T-cell (primary cell): ENCODE measurements around the gene ARF6. TPM values are rescaled to one million over a fixed set of nuclear protein-coding genes. Genes with fewer than 3 reads are reported as not detected.

Experiments used
- ATAC-seq, 4 experiments: fragments of 200-7000 bp in 3 of 4; fragments of 150-1000 bp in 1 of 4; cut with Tn5 transposase; replicated peaks in 1 of 4; 1 replicate in 3 of 4; 2 replicates in 1 of 4; pipeline ENCODE4 v1.10.0; 2021; ENCODE audit warnings: moderate library complexity in 3 of 4, mild to moderate bottlenecking in 2 of 4, moderate number of reproducible peaks in 1 of 4
- CTCF ChIA-PET, 2 donors: fragments of 300-600 bp; sonication (Branson Sonifier 250); formaldehyde crosslinking; loops; one replicate each; lab custom pipeline; 2022; ENCODE audit warnings: antibody characterized with exemption in 2 of 2; lab: Charles Lee
- POLR2A ChIA-PET, 2 donors: fragments of 300-600 bp; sonication (Branson Sonifier 250); formaldehyde crosslinking; loops; one replicate each; lab custom pipeline; 2022; ENCODE audit warnings: antibody characterized with exemption in 2 of 2; lab: Charles Lee
- DNase-seq, 35 experiments: peaks; one replicate each; pipeline versions ENCODE4 v3.0.0 to v3.0.0-alpha.2; 2013 to 2023
- H3K27ac ChIP-seq: one replicate; pipeline ENCODE4 v1.5.1; 2013; ENCODE audit warnings: low read length
- H3K27me3 ChIP-seq, 2 experiments: replicated peaks in 1 of 2; 1 replicate in 1 of 2; 2 replicates in 1 of 2; pipeline versions ENCODE4 v1.6.1 to v1.7.0; 2013; ENCODE audit warnings: low read length in 1 of 2, mixed read lengths in 1 of 2; ENCODE audit not compliant: control insufficient read depth in 2 of 2, insufficient read depth in 2 of 2; ENCODE audit errors: extremely low read depth in 1 of 2
- H3K36me3 ChIP-seq, 2 donors: 1 replicate in 1 of 2; 2 replicates in 1 of 2; pipeline versions ENCODE4 v1.6.1 to v1.7.0; 2013; ENCODE audit warnings: low read length in 1 of 2; ENCODE audit not compliant: control insufficient read depth in 2 of 2, insufficient read depth in 1 of 2; ENCODE audit errors: extremely low read depth in 1 of 2
- H3K4me1 ChIP-seq, 2 experiments: 1 replicate in 1 of 2; 2 replicates in 1 of 2; pipeline versions ENCODE4 v1.6.1 to v1.7.0; 2013; ENCODE audit warnings: low read length in 2 of 2, mixed read lengths in 1 of 2; ENCODE audit not compliant: insufficient read depth in 2 of 2, control insufficient read depth in 1 of 2; ENCODE audit errors: extremely low read depth in 1 of 2
- H3K4me3 ChIP-seq, 2 donors: 1 replicate in 1 of 2; 2 replicates in 1 of 2; pipeline versions ENCODE4 v1.5.1 to v1.7.0; 2013; ENCODE audit warnings: mild to moderate bottlenecking in 2 of 2, low read length in 1 of 2, moderate library complexity in 1 of 2; ENCODE audit not compliant: control insufficient read depth in 1 of 2; ENCODE audit errors: extremely low read depth in 1 of 2
- H3K9me3 ChIP-seq: 2 replicates; pipeline ENCODE4 v1.7.0; 2013
- H3K27ac Mint-ChIP-seq, 2 donors: one replicate each; pipeline ENCODE4 v1.8.0; 2020 to 2021; ENCODE audit warnings: mild to moderate bottlenecking in 2 of 2, mixed read lengths in 2 of 2
- H3K27me3 Mint-ChIP-seq, 2 donors: one replicate each; pipeline ENCODE4 v1.8.0; 2021 to 2022; ENCODE audit warnings: mixed read lengths in 2 of 2
- H3K36me3 Mint-ChIP-seq: one replicate; pipeline ENCODE4 v1.8.0; 2021; ENCODE audit warnings: mixed read lengths
- H3K4me1 Mint-ChIP-seq, 3 donors: one replicate each; pipeline ENCODE4 v1.8.0; 2020 to 2022; ENCODE audit warnings: mixed read lengths in 3 of 3, mild to moderate bottlenecking in 1 of 3
- H3K4me3 Mint-ChIP-seq, 3 donors: one replicate each; pipeline ENCODE4 v1.8.0; 2020 to 2022; ENCODE audit warnings: mild to moderate bottlenecking in 3 of 3, mixed read lengths in 3 of 3, moderate library complexity in 3 of 3
- H3K9me3 Mint-ChIP-seq, 3 donors: one replicate each; pipeline ENCODE4 v1.8.0; 2020 to 2022; ENCODE audit warnings: mixed read lengths in 3 of 3
- WGBS: methylation state at CpG from one replicate; pipeline ENCODE4 v1.1.5; 2013; ENCODE audit warnings: missing lambda C conversion rate; ENCODE audit not compliant: insufficient coverage; 5-methylcytosine and 5-hydroxymethylcytosine counted together
- total RNA-seq, 35 experiments: library from RNA in 6 of 35; stranded (reverse) in 6 of 35; fragments of 120-200 nt in 1 of 35; gene quantifications; one replicate each; pipeline versions ENCODE4 v1.2.1 to v1.2.4 and lab custom pipeline; 2013 to 2026

Gene ARF6
- total RNA-seq, 5 donors from 2014 or later (not counting 1 experiment from before 2014, with no cell fraction given), result 72.0 to 111 (median 93.6) TPM

DNA sequence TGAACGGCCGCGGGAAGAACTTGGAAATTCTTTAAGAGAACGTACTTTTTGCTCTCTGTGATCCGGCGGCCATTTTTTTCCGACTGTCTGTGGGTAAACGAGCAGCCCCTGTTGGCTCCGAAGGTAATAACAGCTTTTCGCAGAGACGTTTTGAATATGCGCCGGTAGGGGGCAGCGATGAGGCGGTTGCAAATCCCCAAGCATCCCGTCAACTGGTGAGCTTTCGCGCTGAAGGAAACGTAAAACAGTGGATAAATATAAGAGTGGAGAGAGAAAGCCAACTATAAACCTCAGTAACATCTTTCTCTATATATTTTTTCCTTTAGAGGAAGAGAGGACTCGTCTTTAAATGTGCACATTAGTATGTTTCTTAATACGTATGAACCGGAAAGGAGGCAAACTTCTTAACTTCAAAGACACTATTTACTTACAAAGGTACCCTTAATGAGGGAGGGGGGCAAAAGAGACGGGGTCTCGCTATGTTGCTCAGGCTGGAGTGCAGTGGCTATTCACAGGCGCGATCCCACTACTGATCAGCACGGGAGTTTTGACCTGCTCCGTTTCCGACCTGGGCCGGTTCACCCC is 30.7 kb upstream of the ARF6 start:
- Mint-ChIP-seq H3K36me3 (no peaks in the 10 kb centered on the region), H3K27me3 (peaks cover 0 to 7% of the 10 kb centered on the region in 2 donors), H3K9me3 (no peaks in the 10 kb centered on the region), H3K4me1 (peaks cover 0 to 25% (median 14%) of the 10 kb centered on the region in 3 donors), H3K4me3 (no peak overlapping the region), H3K27ac (no peak overlapping the region)
- peak overlapping the region; percentile 97 for H3K27ac ChIP-seq
- DNase-seq, result peak; percentile 70 to 93 (median 82)
- 3% methylated on average over 11 of the region's 30 CpGs for WGBS
- peaks cover 19 to 37% of the 10 kb centered on the region in 2 experiments for H3K4me1 ChIP-seq
- ChIA-PET CTCF (interaction anchor here (0.6 to 4.9 kb wide), 39 partner anchors 10 to 450 kb away, joined by 3 to 144 read pairs (median 6); partner anchors contain the start of genes NEMF (in 2 of the 2), ARF6 (in 1 of the 2), DMAC2L (in 1 of the 2) and DNAAF2 (in 1 of the 2)), POLR2A (interaction anchor here (0.6 to 3.3 kb wide), 23 partner anchors 9 to 277 kb away, joined by 3 to 33 read pairs (median 4); partner anchors contain the start of genes MGAT2 (in 2 of the 2), NEMF (in 2 of the 2), RPL36AL (in 2 of the 2) and VCPKMT (in 2 of the 2))
- H3K27me3 ChIP-seq, result no peaks in the 10 kb centered on the region
- ATAC-seq, result peak; percentile 28 to 47 (median 33)
- H3K36me3 ChIP-seq, result no peaks in the 10 kb centered on the region
- peak overlapping the region; percentile 73 to 93 for H3K4me3 ChIP-seq
- no peaks in the 10 kb centered on the region for H3K9me3 ChIP-seq

DNA sequence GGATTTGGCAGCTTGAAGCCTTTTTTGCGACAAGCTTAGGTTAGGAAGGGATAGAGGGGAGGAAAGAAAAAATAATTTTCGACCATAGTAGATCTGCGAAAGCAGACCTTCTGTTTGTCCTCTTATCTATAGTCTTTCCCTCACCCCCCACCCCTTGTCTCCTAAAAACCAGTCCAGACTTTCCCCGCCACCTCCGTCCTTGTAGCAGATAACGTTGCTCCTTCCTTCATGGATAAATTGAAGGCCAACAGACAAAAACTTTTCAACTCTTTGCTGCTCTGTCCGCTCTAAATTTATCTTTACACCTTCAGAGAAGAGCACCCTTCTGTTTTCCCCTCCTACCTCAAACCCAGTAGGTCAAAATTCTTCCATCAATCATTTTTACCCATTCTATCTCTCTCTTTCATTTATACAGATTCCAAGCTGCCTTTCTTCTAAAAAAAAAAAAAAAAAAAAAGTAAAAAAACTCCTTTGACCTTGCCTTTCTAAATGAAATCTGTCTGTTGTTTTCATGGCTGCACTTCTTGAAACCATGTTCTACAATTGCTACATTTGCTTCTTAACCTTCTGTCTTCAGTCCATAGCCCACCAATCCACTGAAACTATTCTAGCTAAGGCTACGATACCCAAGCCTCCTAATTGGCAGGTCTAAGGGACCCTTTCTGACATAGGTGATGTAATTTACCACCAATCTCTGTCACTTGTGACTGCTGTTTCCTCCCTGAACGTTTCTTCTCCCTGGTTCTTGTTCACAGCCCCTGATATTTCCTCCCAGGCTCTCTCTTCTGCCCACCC is 29.2 kb upstream of the ARF6 start:
- no peaks in the 10 kb centered on the region for H3K27me3 ChIP-seq
- peaks cover 0 to 7% of the 10 kb centered on the region in 2 donors for H3K27me3 Mint-ChIP-seq
- WGBS, result 11% methylated on average over 4 of the region's 9 CpGs

DNA sequence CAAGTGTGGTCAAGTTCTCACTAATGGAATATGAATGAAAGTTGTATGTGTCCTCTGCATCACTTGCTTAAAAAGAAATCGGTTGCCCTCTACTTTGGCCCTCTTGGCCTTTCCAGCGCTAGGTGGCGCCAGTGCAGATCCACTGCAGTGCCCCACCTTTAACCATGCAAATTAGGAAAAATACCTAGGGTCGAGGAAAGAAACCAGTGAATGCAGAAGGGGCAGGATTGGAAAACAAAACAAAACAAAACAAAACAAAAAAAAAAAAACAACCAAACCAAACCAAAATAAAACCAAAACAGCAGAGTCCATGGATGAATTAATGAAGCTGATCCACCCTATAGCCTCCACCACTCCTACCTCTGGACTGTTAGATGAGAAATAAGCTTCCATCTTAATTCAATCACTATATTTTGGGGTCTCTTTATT is 27.4 kb upstream of the ARF6 start:
- no peak overlapping the region for H3K4me3 ChIP-seq
- H3K4me1 Mint-ChIP-seq, result peaks cover 15 to 43% (median 23%) of the 10 kb centered on the region in 3 donors
- H3K36me3 Mint-ChIP-seq, result no peaks in the 10 kb centered on the region
- no peak overlapping the region for H3K27ac Mint-ChIP-seq
- no peak for ATAC-seq
- peak in 34 of 35 experiments; percentile 44 to 86 (median 70) for DNase-seq
- H3K27me3 Mint-ChIP-seq, result peaks cover 0 to 7% of the 10 kb centered on the region in 2 donors
- ChIA-PET POLR2A (interaction anchor here (0.6 to 0.8 kb wide), 6 partner anchors 13 to 239 kb away, joined by 3 to 6 read pairs (median 3); no protein-coding TSS in a partner anchor), CTCF (interaction anchor here (0.6 to 4.0 kb wide), 37 partner anchors 12 to 303 kb away, joined by 3 to 40 read pairs (median 4); partner anchors contain the start of genes ARF6 (in 2 of the 2), NEMF (in 2 of the 2), MGAT2 (in 1 of the 2) and RPL36AL (in 1 of the 2))
- no peaks in the 10 kb centered on the region for H3K27me3 ChIP-seq
- H3K27ac ChIP-seq, result peak overlapping the region; percentile 17
- H3K4me3 Mint-ChIP-seq, result no peak overlapping the region
- WGBS, result 0% methylated on average over 2 of the region's 4 CpGs
- no peaks in the 10 kb centered on the region for H3K9me3 Mint-ChIP-seq
- peaks cover 25 to 48% of the 10 kb centered on the region in 2 experiments for H3K4me1 ChIP-seq
- no peaks in the 10 kb centered on the region for H3K36me3 ChIP-seq
- H3K9me3 ChIP-seq, result no peaks in the 10 kb centered on the region

More for the DNA sequence above, 29.2 kb upstream of the ARF6 start:
- Mint-ChIP-seq H3K4me1 (peaks cover 11 to 34% (median 20%) of the 10 kb centered on the region in 3 donors), H3K4me3 (no peak overlapping the region), H3K27ac (no peak overlapping the region), H3K36me3 (no peaks in the 10 kb centered on the region), H3K9me3 (no peaks in the 10 kb centered on the region)
- Histone ChIP-seq H3K9me3 (no peaks in the 10 kb centered on the region), H3K36me3 (no peaks in the 10 kb centered on the region), H3K4me1 (peaks cover 22 to 44% of the 10 kb centered on the region in 2 experiments), H3K27ac (peak overlapping the region; percentile 97), H3K4me3 (peak overlapping the region; percentile 73 to 93)
- CTCF ChIA-PET, result interaction anchor here (0.6 to 4.9 kb wide), 28 partner anchors 12 to 449 kb away, joined by 3 to 144 read pairs (median 5); partner anchors contain the start of genes ARF6 (in 1 of the 2), DMAC2L (in 1 of the 2), NEMF (in 1 of the 2) and RPS29 (in 1 of the 2)
- peak in 9 of 35 experiments; percentile 15 to 65 (median 30) for DNase-seq
- no peak for ATAC-seq
- POLR2A ChIA-PET, result interaction anchor here (0.5 to 3.3 kb wide), 24 partner anchors 10 to 270 kb away, joined by 3 to 33 read pairs (median 4); partner anchors contain the start of genes NEMF (in 2 of the 2), VCPKMT (in 2 of the 2), ARF6 (in 1 of the 2) and MGAT2 (in 1 of the 2)

DNA sequence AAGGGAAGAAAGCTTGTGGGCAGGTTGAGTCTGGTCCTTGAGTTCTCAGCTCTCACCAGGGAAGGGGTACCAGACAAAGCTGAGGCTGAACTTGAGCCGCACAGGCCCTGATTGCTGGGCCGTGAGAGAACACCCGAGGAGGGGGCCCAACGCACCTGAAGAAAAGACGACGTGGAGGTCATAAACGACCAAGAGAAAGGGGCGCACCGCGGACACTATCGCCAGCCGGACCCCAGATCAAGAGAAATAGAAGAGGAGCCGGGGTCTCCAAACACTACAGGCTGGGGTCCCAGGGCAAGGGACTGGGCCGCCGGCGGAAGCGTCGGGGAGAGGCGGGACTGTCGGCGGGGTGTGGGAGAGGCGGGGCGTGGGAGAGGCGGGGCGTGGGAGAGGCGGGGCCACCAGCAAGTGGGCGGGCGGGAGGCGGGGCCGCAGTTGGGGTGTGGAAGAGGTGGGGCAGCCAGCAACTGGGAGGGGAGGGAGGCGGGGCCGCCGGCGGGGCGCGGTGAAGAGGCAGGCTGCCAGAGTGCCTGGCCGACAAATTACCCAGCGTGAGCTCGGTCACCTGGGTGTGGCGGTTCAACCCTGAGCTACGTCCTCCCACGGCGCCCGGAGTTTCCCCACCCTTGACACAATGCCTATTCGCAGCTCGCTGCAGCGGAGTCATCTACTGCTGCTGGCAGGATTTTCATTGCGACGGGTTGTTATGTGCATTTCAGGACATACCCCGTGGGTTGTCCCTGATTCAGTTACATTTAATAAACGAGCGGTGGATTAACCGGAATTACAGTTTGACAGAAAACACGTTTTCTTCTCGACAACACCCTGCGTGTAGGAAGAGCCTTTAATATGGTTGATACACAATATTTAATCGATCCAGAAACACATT is 24.8 kb upstream of the ARF6 start:
- DNase-seq, result peak; percentile 91 to 98 (median 97)
- Mint-ChIP-seq H3K27ac (peak overlapping the region; percentile 97 to 98), H3K27me3 (no peaks in the 10 kb centered on the region), H3K4me1 (peaks cover 12 to 28% (median 15%) of the 10 kb centered on the region in 3 donors), H3K9me3 (no peaks in the 10 kb centered on the region), H3K36me3 (no peaks in the 10 kb centered on the region), H3K4me3 (peak overlapping the region; percentile 84 to 87 (median 86))
- H3K9me3 ChIP-seq, result no peaks in the 10 kb centered on the region
- peaks cover 21 to 35% of the 10 kb centered on the region in 2 experiments for H3K4me1 ChIP-seq
- ChIA-PET CTCF (interaction anchor here (0.5 to 4.0 kb wide), 33 partner anchors 10 to 444 kb away, joined by 3 to 40 read pairs (median 4); partner anchors contain the start of genes ARF6 (in 1 of the 2), DMAC2L (in 1 of the 2), L2HGDH (in 1 of the 2) and NEMF (in 1 of the 2)), POLR2A (interaction anchor here (0.5 to 1.9 kb wide), 18 partner anchors 11 to 958 kb away, joined by 3 to 9 read pairs (median 4); partner anchors contain the start of genes ARF6 (in 1 of the 2), NEMF (in 1 of the 2) and VCPKMT (in 1 of the 2))
- H3K27ac ChIP-seq, result peak overlapping the region; percentile 85
- WGBS, result under 1% methylated on average over 44 of the region's 57 CpGs
- peak; percentile 89 to 94 (median 93) for ATAC-seq
- no peaks in the 10 kb centered on the region for H3K27me3 ChIP-seq
- H3K4me3 ChIP-seq, result peak overlapping the region; percentile 44 to 49
- no peaks in the 10 kb centered on the region for H3K36me3 ChIP-seq

DNA sequence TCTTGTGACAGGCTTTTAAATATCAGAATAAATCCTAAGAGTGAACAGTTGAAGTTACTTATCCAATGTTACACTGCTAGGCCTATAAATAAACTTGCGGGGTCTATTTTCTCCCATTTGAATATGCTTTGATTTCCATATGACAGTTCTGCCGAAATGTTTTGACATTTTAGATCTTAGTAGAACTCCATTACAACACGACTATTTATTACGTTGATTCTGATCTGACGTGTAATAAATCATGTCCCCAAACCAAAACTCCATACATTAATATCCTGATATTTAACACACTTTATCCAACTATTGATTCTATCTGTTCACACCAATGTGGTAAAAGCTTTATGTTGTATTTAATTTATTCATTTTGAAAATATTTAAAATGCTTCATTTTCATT is 24.2 kb upstream of the ARF6 start:
- Mint-ChIP-seq H3K36me3 (no peaks in the 10 kb centered on the region), H3K4me1 (peaks cover 12 to 28% (median 15%) of the 10 kb centered on the region in 3 donors), H3K27ac (peak overlapping the region; percentile 97 to 98), H3K4me3 (peak overlapping the region; percentile 84 to 87 (median 86)), H3K9me3 (no peaks in the 10 kb centered on the region), H3K27me3 (no peaks in the 10 kb centered on the region)
- peak overlapping the region; percentile 79 for H3K27ac ChIP-seq
- 26% methylated on average over 3 of the region's 5 CpGs for WGBS
- DNase-seq (no peak), ATAC-seq (no peak)
- ChIA-PET POLR2A (interaction anchor here (0.5 to 1.9 kb wide), 13 partner anchors 16 to 467 kb away, joined by 3 to 9 read pairs (median 4); partner anchors contain the start of genes ARF6 (in 1 of the 2), NEMF (in 1 of the 2) and VCPKMT (in 1 of the 2)), CTCF (interaction anchor here (0.6 to 4.0 kb wide), 18 partner anchors 11 to 248 kb away, joined by 3 to 40 read pairs (median 6); partner anchors contain the start of genes ARF6 (in 1 of the 2), NEMF (in 1 of the 2) and VCPKMT (in 1 of the 2))
- H3K4me1 ChIP-seq, result peaks cover 18 to 29% of the 10 kb centered on the region in 2 experiments
- no peaks in the 10 kb centered on the region for H3K36me3 ChIP-seq
- no peaks in the 10 kb centered on the region for H3K9me3 ChIP-seq
- peak overlapping the region; percentile 38 to 49 for H3K4me3 ChIP-seq
- H3K27me3 ChIP-seq, result no peaks in the 10 kb centered on the region
